H1 (cell line): ENCODE measurements around the gene ZNF764. TPM values are rescaled to one million over a fixed set of nuclear protein-coding genes. Genes with fewer than 3 reads are reported as not detected.

ENCODE experiments used
- CTCF ChIA-PET: fragments of 300-600 bp; sonication (Branson Sonifier 250); formaldehyde crosslinking; loops from one replicate; lab custom pipeline; 2021; ENCODE audit not compliant: partially characterized antibody; lab: Charles Lee
- POLR2A ChIA-PET: fragments of 300-600 bp; sonication (Branson Sonifier 250); formaldehyde crosslinking; loops from one replicate; lab custom pipeline; 2021; ENCODE audit warnings: inconsistent platforms; ENCODE audit not compliant: partially characterized antibody; lab: Charles Lee
- DNase-seq, 2 experiments: peaks; one replicate each; pipeline versions ENCODE4 v3.0.0 to v3.0.0-alpha.2; 2010 to 2022; ENCODE audit warnings: low spot score in 2 of 2, low read depth in 1 of 2, mixed read lengths in 1 of 2
- FAIRE-seq: peaks from 2 replicates; lab custom pipeline; 2011; peaks lifted over from hg19 to GRCh38; lab: Jason Lieb, UNC
- H2AFZ ChIP-seq: 2 replicates; pipeline ENCODE4 v1.8.1; 2012; ENCODE audit warnings: low read length, inconsistent platforms
- H2AK5ac ChIP-seq: 2 replicates; pipeline ENCODE4 v1.6.1; 2013; ENCODE audit warnings: low read depth, low read length
- H2BK120ac ChIP-seq: replicated peaks from 2 replicates; pipeline ENCODE3; 2013; ENCODE audit warnings: low read depth, low read length, inconsistent platforms
- H2BK12ac ChIP-seq: 2 replicates; pipeline ENCODE4 v1.6.1; 2013; ENCODE audit warnings: low read depth, low read length
- H2BK15ac ChIP-seq: 2 replicates; pipeline ENCODE4 v1.6.1; 2013; ENCODE audit warnings: low read length
- H2BK20ac ChIP-seq: 2 replicates; pipeline ENCODE4 v1.6.1; 2013; ENCODE audit warnings: low read length
- H2BK5ac ChIP-seq: 2 replicates; pipeline ENCODE4 v1.6.1; 2013; ENCODE audit warnings: low read depth, low read length
- H3K14ac ChIP-seq: 2 replicates; pipeline ENCODE4 v1.6.1; 2013; ENCODE audit warnings: inconsistent platforms; ENCODE audit not compliant: insufficient read length
- H3K18ac ChIP-seq: 2 replicates; pipeline ENCODE4 v1.6.1; 2013; ENCODE audit warnings: low read length; ENCODE audit errors: extremely low read depth
- H3K23ac ChIP-seq: 2 replicates; pipeline ENCODE4 v1.6.1; 2013; ENCODE audit warnings: inconsistent platforms; ENCODE audit not compliant: insufficient read length
- H3K23me2 ChIP-seq: 2 replicates; pipeline ENCODE4 v1.6.1; 2013; ENCODE audit warnings: low read depth, low read length
- H3K27ac ChIP-seq: 2 replicates; pipeline ENCODE4 v1.6.1; 2011; ENCODE audit warnings: low read depth, low read length, inconsistent platforms
- H3K27me3 ChIP-seq, 4 experiments: replicated peaks in 1 of 4; 1 replicate in 1 of 4; 2 replicates in 3 of 4; pipeline versions ENCODE4 v1.6.1 to v1.8.1; 2011 to 2013; ENCODE audit warnings: low read length in 3 of 4, mild to moderate bottlenecking in 3 of 4, inconsistent platforms in 2 of 4, mixed read lengths in 2 of 4, moderate library complexity in 1 of 4; ENCODE audit not compliant: control insufficient read depth in 3 of 4, insufficient read depth in 3 of 4; ENCODE audit errors: extremely low read depth in 1 of 4
- H3K36me3 ChIP-seq, 4 experiments: 2 replicates each; pipeline versions ENCODE4 v1.6.1 to v1.8.1; 2011 to 2013; ENCODE audit warnings: mild to moderate bottlenecking in 4 of 4, low read length in 3 of 4, moderate library complexity in 2 of 4, control low read depth in 1 of 4, inconsistent platforms in 1 of 4; ENCODE audit not compliant: insufficient read depth in 4 of 4, control insufficient read depth in 2 of 4
- H3K4ac ChIP-seq: replicated peaks from 2 replicates; pipeline ENCODE3; 2013; ENCODE audit warnings: low read length, low read depth, mixed read lengths, inconsistent platforms; ENCODE audit not compliant: insufficient read length
- H3K4me1 ChIP-seq, 4 experiments: replicated peaks in 1 of 4; 1 replicate in 1 of 4; 2 replicates in 3 of 4; pipeline versions ENCODE4 v1.6.1 to v1.8.1; 2011 to 2013; ENCODE audit warnings: low read length in 3 of 4, inconsistent platforms in 2 of 4, mixed read lengths in 1 of 4; ENCODE audit not compliant: insufficient read depth in 4 of 4, control insufficient read depth in 3 of 4
- H3K4me2 ChIP-seq, 2 experiments: 2 replicates each; pipeline versions ENCODE4 v1.6.1 to v1.8.1; 2011 to 2013; ENCODE audit warnings: low read depth in 2 of 2, low read length in 2 of 2, control low read depth in 1 of 2, inconsistent platforms in 1 of 2, mild to moderate bottlenecking in 1 of 2; ENCODE audit not compliant: insufficient read depth in 1 of 2
- H3K4me3 ChIP-seq, 4 experiments: fragments of 200-600, 300-600 bp in 1 of 4; sonication (generic), shearing (Covaris generic), sonication (Bioruptor Twin) in 1 of 4; 2 replicates each; pipeline versions ENCODE4 v1.5.1 to v1.8.1; 2011 to 2016; ENCODE audit warnings: low read length in 4 of 4, low read depth in 3 of 4, control low read depth in 2 of 4, inconsistent platforms in 2 of 4, mild to moderate bottlenecking in 2 of 4, mixed read lengths in 1 of 4, moderate library complexity in 1 of 4; ENCODE audit not compliant: insufficient read depth in 2 of 4; ENCODE audit errors: extremely low read depth in 1 of 4
- H3K56ac ChIP-seq: replicated peaks from 2 replicates; pipeline ENCODE3; 2013; ENCODE audit warnings: low read depth, mild to moderate bottlenecking, mixed read lengths, low read length, inconsistent platforms; ENCODE audit not compliant: insufficient read length
- H3K79me1 ChIP-seq: 2 replicates; pipeline ENCODE4 v1.6.1; 2013; ENCODE audit warnings: low read depth, low read length, control low read depth
- H3K79me2 ChIP-seq, 2 experiments: 2 replicates each; pipeline versions ENCODE4 v1.6.1 to v1.8.1; 2012 to 2013; ENCODE audit warnings: low read length in 2 of 2, mild to moderate bottlenecking in 2 of 2, inconsistent platforms in 1 of 2; ENCODE audit not compliant: insufficient read depth in 2 of 2, control insufficient read depth in 1 of 2
- H3K9ac ChIP-seq, 4 experiments: replicated peaks in 1 of 4; 1 replicate in 1 of 4; 2 replicates in 3 of 4; pipeline versions ENCODE4 v1.6.1 to v1.8.1; 2011 to 2013; ENCODE audit warnings: low read depth in 3 of 4, low read length in 3 of 4, control low read depth in 2 of 4, mild to moderate bottlenecking in 2 of 4, moderate library complexity in 2 of 4, inconsistent platforms in 1 of 4; ENCODE audit errors: extremely low read depth in 1 of 4
- H3K9me3 ChIP-seq, 2 experiments: 2 replicates each; pipeline versions ENCODE4 v1.6.1 to v1.8.1; 2012 to 2013; ENCODE audit warnings: mild to moderate bottlenecking in 2 of 2, moderate library complexity in 2 of 2, control low read depth in 1 of 2, inconsistent platforms in 1 of 2, low read depth in 1 of 2, low read length in 1 of 2, mixed read lengths in 1 of 2; ENCODE audit not compliant: insufficient read depth in 2 of 2
- H4K20me1 ChIP-seq, 2 experiments: replicated peaks in 1 of 2; 2 replicates each; pipeline versions ENCODE3 to v1.8.1; 2011 to 2013; ENCODE audit warnings: inconsistent platforms in 2 of 2, low read length in 2 of 2, mild to moderate bottlenecking in 1 of 2; ENCODE audit not compliant: insufficient read depth in 2 of 2, control insufficient read depth in 1 of 2
- H4K5ac ChIP-seq: 2 replicates; pipeline ENCODE4 v1.6.1; 2013; ENCODE audit warnings: low read length, low read depth, mixed read lengths, inconsistent platforms; ENCODE audit not compliant: insufficient read length
- H4K8ac ChIP-seq: 2 replicates; pipeline ENCODE4 v1.8.0; 2013; ENCODE audit warnings: mild to moderate bottlenecking, moderate library complexity, low read length, inconsistent platforms; ENCODE audit not compliant: insufficient read depth; ENCODE audit errors: extremely low read depth
- H4K91ac ChIP-seq: replicated peaks from 2 replicates; pipeline ENCODE3; 2013; ENCODE audit warnings: low read length, mixed read lengths, inconsistent platforms; ENCODE audit not compliant: insufficient read length
- ATF2 ChIP-seq: IDR thresholded peaks from 2 replicates; pipeline ENCODE4 v1.6.1; 2012; ENCODE audit warnings: low read length, inconsistent platforms
- CTBP2 ChIP-seq: IDR thresholded peaks from 2 replicates; pipeline ENCODE4 v1.7.0; 2011; ENCODE audit warnings: borderline replicate concordance, mild to moderate bottlenecking, moderate library complexity, mixed read lengths, low read length; ENCODE audit not compliant: insufficient read depth, insufficient read length
- CTCF ChIP-seq, 3 experiments: IDR thresholded peaks; 1 replicate in 2 of 3; 2 replicates in 1 of 3; pipeline versions ENCODE4 v1.5.1 to v1.6.1; 2011; ENCODE audit warnings: low read length in 3 of 3, mild to moderate bottlenecking in 3 of 3, inconsistent platforms in 2 of 3, low read depth in 1 of 3, moderate library complexity in 1 of 3; ENCODE audit not compliant: insufficient read depth in 1 of 3; ENCODE audit errors: control extremely low read depth in 1 of 3
- HDAC6 ChIP-seq: IDR thresholded peaks from one replicate; pipeline ENCODE4 v1.7.1; 2012; ENCODE audit warnings: low read depth, mild to moderate bottlenecking, inconsistent platforms, low read length, moderate library complexity
- JUND ChIP-seq: IDR thresholded peaks from 2 replicates; pipeline ENCODE4 v1.6.1; 2011; ENCODE audit warnings: mild to moderate bottlenecking, improper control_type of control experiment, low read length
- MAX ChIP-seq: IDR thresholded peaks from 2 replicates; pipeline ENCODE4 v1.6.1; 2012; ENCODE audit warnings: inconsistent platforms
- SP4 ChIP-seq: IDR thresholded peaks from 2 replicates; pipeline ENCODE4 v1.6.1; 2012; ENCODE audit warnings: low read length, inconsistent platforms
- SRF ChIP-seq: IDR thresholded peaks from 2 replicates; pipeline ENCODE4 v1.6.1; 2011; ENCODE audit warnings: mild to moderate bottlenecking, low read depth, low read length, moderate library complexity
- TBP ChIP-seq: IDR thresholded peaks from 2 replicates; pipeline ENCODE4 v1.6.1; 2011; ENCODE audit warnings: low read depth, low read length, improper control_type of control experiment
- WGBS, 2 experiments: shearing (Covaris generic) in 1 of 2; methylation state at CpG; one replicate each; pipeline versions ENCODE4 v1.1.6 to v1.1.7; 2013 to 2015; ENCODE audit warnings: low lambda C conversion rate in 2 of 2, mixed read lengths in 2 of 2, inconsistent platforms in 1 of 2, low coverage in 1 of 2, missing lambda C conversion rate in 1 of 2; ENCODE audit not compliant: insufficient replicate concordance in 2 of 2, insufficient coverage in 1 of 2, insufficient read length in 1 of 2; ENCODE audit errors: extremely low coverage in 1 of 2, missing lambda C conversion rate in 1 of 2; 5-methylcytosine and 5-hydroxymethylcytosine counted together
- polyA plus RNA-seq, 7 experiments: library from polyadenylated mRNA; depleted of rRNA in 3 of 7; stranded (reverse) in 5 of 7; unstranded in 2 of 7; fragments of >200 nt in 5 of 7; fragments of 200-250 nt in 2 of 7; gene quantifications; 1 replicate in 5 of 7; 2 replicates in 1 of 7; 4 replicates in 1 of 7; pipeline versions ENCODE4 v1.2.1 to v1.2.3, GENCODE V29; 2011 to 2013; ENCODE audit warnings: missing spikeins in 2 of 7, mixed read lengths in 2 of 7
- total RNA-seq: library from RNA; stranded (reverse); fragmentation: NEBNext Ultra II Directional; extraction: Animal tissue kit (Norgen Biotek cat#: 25700); gene quantifications from 2 replicates; pipeline ENCODE4 v1.2.1, GENCODE V29; 2021

The ZNF764 gene
- total and polyA plus RNA-seq, 2 of the 8 experiments (the other 6 are each of a cell fraction or from before 2014, with no cell fraction given) = 5.7 to 7.7 TPM

GRCh38 chr16:30562021-30562420 lies 3.8 kb upstream of the ZNF764 start:
- peak overlapping the region; percentile 60 for H3K18ac ChIP-seq
- no peaks in the 10 kb centered on the region for H4K20me1 ChIP-seq
- no peak overlapping the region for H2BK5ac ChIP-seq
- CTCF ChIA-PET = interaction anchor here (0.6 to 2.1 kb wide), 11 partner anchors 26 to 139 kb away, joined by 3 to 7 read pairs (median 3); partner anchors contain the start of gene ZNF747
- H3K56ac ChIP-seq = no peak overlapping the region
- no peak overlapping the region for H3K4me3 ChIP-seq
- no peaks in the 10 kb centered on the region for H3K79me2 ChIP-seq
- no peak for FAIRE-seq
- H3K9ac ChIP-seq = no peak overlapping the region
- H3K79me1 ChIP-seq = no peaks in the 10 kb centered on the region
- no peak overlapping the region for H4K91ac ChIP-seq
- H4K8ac ChIP-seq = peak overlapping the region; percentile 96; the same call in 1 of the 2 replicates
- H3K23ac ChIP-seq = no peak overlapping the region
- peaks cover 0 to 3% (median 1%) of the 10 kb centered on the region in 4 experiments; a peak in 2 of 7 replicates for H3K27me3 ChIP-seq
- H3K23me2 ChIP-seq = peaks cover 7% of the 10 kb centered on the region; the same call in 1 of the 2 replicates
- no peak overlapping the region for H2AFZ ChIP-seq
- no peaks in the 10 kb centered on the region for H3K36me3 ChIP-seq
- H2BK120ac ChIP-seq = no peak overlapping the region
- no peak overlapping the region for H2BK20ac ChIP-seq
- no peak overlapping the region for H2BK15ac ChIP-seq
- H3K14ac ChIP-seq = no peak overlapping the region
- POLR2A ChIA-PET = interaction anchor here (0.7 to 8.4 kb wide), 15 partner anchors 9 to 207 kb away, joined by 3 to 121 read pairs (median 4); partner anchors contain the start of genes CD2BP2, DCTPP1, ZNF688 and ZNF747
- peaks cover 0 to 4% (median under 1%) of the 10 kb centered on the region in 4 experiments; a peak in 2 of 7 replicates for H3K4me1 ChIP-seq
- no peak overlapping the region for H3K27ac ChIP-seq
- DNase-seq = no peak
- no peak overlapping the region for H3K4me2 ChIP-seq
- no peaks in the 10 kb centered on the region for H3K9me3 ChIP-seq
- WGBS, 2 experiments = 90% methylated on average over 14 of the region's 14 CpGs; no CpG with 5 or more reads in 1 of the 2 experiments
- H2BK12ac ChIP-seq = no peak overlapping the region
- no peak overlapping the region for H2AK5ac ChIP-seq
- no peak overlapping the region for H4K5ac ChIP-seq
- no peak overlapping the region for H3K4ac ChIP-seq
- TF ChIP-seq TBP (no peak), HDAC6 (no peak), CTCF (IDR thresholded peaks at IDR 0.05; ENCODE audit: control extremely low read depth in 1 of 3, insufficient read depth in 1 of 3, low read depth in 1 of 3, low read length in 3 of 3) (no peak), MAX (no peak), SRF (no peak), ATF2 (no peak), SP4 (no peak), JUND (no peak), CTBP2 (no peak)
